ENCODE measurements around the gene PA2G4. TPM values are rescaled to one million over a fixed set of nuclear protein-coding genes. Genes with fewer than 3 reads are reported as not detected.

Gene PA2G4
- total and polyA plus RNA-seq, 2 donors (not counting 3 experiments of a cell fraction or from before 2014, with no cell fraction given) = 121 to 188 TPM

DNA sequence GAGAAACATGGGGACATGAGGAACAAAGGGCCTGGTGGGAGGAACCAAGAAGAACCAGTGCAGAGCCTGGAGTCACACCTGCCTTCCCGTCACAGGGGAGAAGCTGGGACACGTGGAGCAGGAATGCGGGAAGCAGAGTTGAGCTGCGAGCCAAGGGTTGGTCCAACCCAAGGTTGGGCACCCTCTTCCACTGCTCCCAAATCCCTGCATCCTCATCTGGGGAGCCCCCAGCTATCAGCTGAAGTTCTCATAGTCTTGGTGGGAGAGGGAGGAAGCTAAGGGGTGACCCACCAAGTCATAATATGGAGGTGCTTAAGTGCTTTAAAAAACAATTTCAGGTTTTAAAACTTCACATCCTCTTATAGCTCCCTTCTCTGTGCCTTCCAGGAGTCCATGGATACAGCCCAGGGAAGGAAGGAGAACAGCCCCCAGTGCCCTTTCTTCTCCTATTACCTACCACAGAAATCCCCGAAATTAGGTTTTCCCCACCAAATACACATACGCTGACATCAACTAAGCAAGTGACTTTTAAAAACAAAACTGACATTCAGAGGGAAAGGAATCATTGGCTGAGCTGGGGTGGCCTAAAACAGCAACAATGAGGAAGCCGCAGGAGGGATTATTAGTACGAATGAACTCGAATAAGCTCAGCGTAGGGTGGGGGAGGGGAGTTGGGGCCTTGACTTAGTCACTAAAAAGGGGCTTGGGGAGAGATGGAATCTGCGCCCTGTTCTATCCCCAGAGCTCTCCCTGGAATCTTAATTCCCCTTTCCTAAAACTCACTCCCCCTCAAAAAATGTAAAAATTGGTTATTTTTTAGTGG, 58.3 kb downstream of the PA2G4 start:
- intact Hi-C loops (cut with micrococcal nuclease) (no loop called here), dilution Hi-C loops (cut with MboI; ENCODE audit: extremely low pct_ligation_motif_present, low sequenced_read_pairs) (no loop called here)
- Histone ChIP-seq H3K4me3 (replicated peaks in 1 of 3; ENCODE audit: insufficient read depth in 1 of 3, low read depth in 1 of 3, low read length in 3 of 3) (no peak overlapping the region), H3K9ac (replicated peaks; ENCODE audit: extremely low read depth, insufficient read depth, low read length) (no peak overlapping the region), H3K9me3 (replicated peaks; ENCODE audit: control insufficient read depth, insufficient read depth, low read length) (no peaks in the 10 kb centered on the region), H3K4me1 (ENCODE audit: control insufficient read depth, extremely low read depth, insufficient read depth, low read length) (peaks cover 17% of the 10 kb centered on the region), H3K4me2 (ENCODE audit: insufficient read depth, low read length) (no peak overlapping the region), H3K36me3 (ENCODE audit: control insufficient read depth in 2 of 2, extremely low read depth in 1 of 2, insufficient read depth in 2 of 2, low read length in 2 of 2) (peaks cover 21 to 43% of the 10 kb centered on the region in 2 experiments), H2AFZ (ENCODE audit: low read depth, low read length) (no peak overlapping the region), H4K20me1 (replicated peaks; ENCODE audit: control insufficient read depth, extremely low read depth, insufficient read depth, low read length) (no peaks in the 10 kb centered on the region), H3K79me2 (ENCODE audit: control insufficient read depth, insufficient read depth, low read length) (peaks cover 33% of the 10 kb centered on the region), H3K27me3 (ENCODE audit: control insufficient read depth in 2 of 2, insufficient read depth in 2 of 2, low read length in 2 of 2) (no peaks in the 10 kb centered on the region), H3K9me1 (replicated peaks; ENCODE audit: control insufficient read depth, extremely low read depth, insufficient read depth, low read length) (no peaks in the 10 kb centered on the region), H3K27ac (ENCODE audit: insufficient read depth, low read depth, low read length) (no peak overlapping the region)
- ChIA-PET POLR2A (interaction anchor here (0.6 to 3.9 kb wide), 12 partner anchors 9 to 425 kb away, joined by 3 to 23 read pairs (median 4); partner anchors contain the start of genes ESYT1, SMARCC2 and ZC3H10), CTCF (interaction anchor here (0.9 to 3.3 kb wide), 6 partner anchors 13 to 44 kb away, joined by 3 to 16 read pairs (median 10); partner anchors contain the start of genes ESYT1, SMARCC2 and ZC3H10)
- FAIRE-seq (no peak), DNase-seq (ENCODE audit: low read depth, low spot score) (no peak)
- no TSS peak for BruUV-seq (replicated peaks)
- peak; percentile 75 for TF ChIP-seq POLR2AphosphoS5 (IDR thresholded peaks at IDR 0.05; ENCODE audit: insufficient read depth, low read depth, low read length)
- TF ChIP-seq EZH2 (IDR thresholded peaks at IDR 0.05; ENCODE audit: borderline replicate concordance, low read depth, low read length, severe bottlenecking) = no peak
- no peak for TF ChIP-seq MYC (IDR thresholded peaks at IDR 0.05; ENCODE audit: low read depth, low read length)
- TF ChIP-seq JUN (IDR thresholded peaks at IDR 0.05; ENCODE audit: borderline replicate concordance, insufficient read depth, insufficient read length, low read depth) = no peak
- no peak for TF ChIP-seq FOS (IDR thresholded peaks at IDR 0.05; ENCODE audit: borderline replicate concordance, insufficient read depth, low read length)
- peak; percentile 64 for TF ChIP-seq POLR2A (IDR thresholded peaks at IDR 0.05; ENCODE audit: low read depth, low read length)

Other genes with a start within 250 kb of the PA2G4 start
- 23.5 and 24.9 TPM in 2 replicates for gene PYM1, start 176.7 kb upstream of the PA2G4 start, total RNA-seq
- gene PYM1, start 176.7 kb upstream of the PA2G4 start, polyA plus RNA-seq = 16.8 and 18.7 TPM in 2 replicates
- gene DGKA, start 173.4 kb upstream of the PA2G4 start, total RNA-seq = 49.8 and 64.3 TPM in 2 replicates
- gene DGKA, start 173.4 kb upstream of the PA2G4 start, polyA plus RNA-seq = 48.6 and 53.2 TPM in 2 replicates
- 0.42 and 0.51 TPM in 2 replicates for gene PMEL, start 138.5 kb upstream of the PA2G4 start, total RNA-seq
- 0.99 and 2.0 TPM in 2 replicates for gene PMEL, start 138.5 kb upstream of the PA2G4 start, polyA plus RNA-seq
- 63.6 and 69.8 TPM in 2 replicates for gene CDK2, start 137.7 kb upstream of the PA2G4 start, total RNA-seq
- 46.7 and 52.2 TPM in 2 replicates for gene CDK2, start 137.7 kb upstream of the PA2G4 start, polyA plus RNA-seq
- 97.4 and 103 TPM in 2 replicates for gene RAB5B, start 130.5 kb upstream of the PA2G4 start, total RNA-seq
- gene RAB5B, start 130.5 kb upstream of the PA2G4 start, polyA plus RNA-seq = 98.8 and 105 TPM in 2 replicates
- 24.3 and 24.8 TPM in 2 replicates for gene SUOX, start 107.3 kb upstream of the PA2G4 start, total RNA-seq
- gene SUOX, start 107.3 kb upstream of the PA2G4 start, polyA plus RNA-seq = 29.1 and 31.4 TPM in 2 replicates
- gene IKZF4, start 83.5 kb upstream of the PA2G4 start, total RNA-seq = 3.5 and 5.4 TPM in 2 replicates
- 2.5 and 3.4 TPM in 2 replicates for gene IKZF4, start 83.5 kb upstream of the PA2G4 start, polyA plus RNA-seq
- gene RPS26, start 62.6 kb upstream of the PA2G4 start, total RNA-seq = 57.3 and 66.7 TPM in 2 replicates
- 1,837 and 1,847 TPM in 2 replicates for gene RPS26, start 62.6 kb upstream of the PA2G4 start, polyA plus RNA-seq
- gene ERBB3, start 24.4 kb upstream of the PA2G4 start, total RNA-seq = 0.11 TPM in 1 of 2 replicates, not detected in the other
- gene ERBB3, start 24.4 kb upstream of the PA2G4 start, polyA plus RNA-seq = 0.08 and 1.5 TPM in 2 replicates
- gene RPL41, start 12.1 kb downstream of the PA2G4 start, total RNA-seq = 3,212 and 3,428 TPM in 2 replicates
- 9,033 and 9,990 TPM in 2 replicates for gene RPL41, start 12.1 kb downstream of the PA2G4 start, polyA plus RNA-seq
- gene ZC3H10, start 13.7 kb downstream of the PA2G4 start, total RNA-seq = 8.7 and 10.1 TPM in 2 replicates
- gene ZC3H10, start 13.7 kb downstream of the PA2G4 start, polyA plus RNA-seq = 2.6 and 3.0 TPM in 2 replicates
- gene ESYT1, start 23.7 kb downstream of the PA2G4 start, total RNA-seq = 133 and 161 TPM in 2 replicates
- gene ESYT1, start 23.7 kb downstream of the PA2G4 start, polyA plus RNA-seq = 233 and 234 TPM in 2 replicates
- gene MYL6B, start 48.0 kb downstream of the PA2G4 start, total RNA-seq = 135 and 137 TPM in 2 replicates
- gene MYL6B, start 48.0 kb downstream of the PA2G4 start, polyA plus RNA-seq = 130 and 185 TPM in 2 replicates
- 2,364 and 2,543 TPM in 2 replicates for gene MYL6, start 53.8 kb downstream of the PA2G4 start, total RNA-seq
- 6,581 and 8,470 TPM in 2 replicates for gene MYL6, start 53.8 kb downstream of the PA2G4 start, polyA plus RNA-seq
- gene SMARCC2, start 84.9 kb downstream of the PA2G4 start, total RNA-seq = 117 and 121 TPM in 2 replicates
- 51.1 and 51.9 TPM in 2 replicates for gene SMARCC2, start 84.9 kb downstream of the PA2G4 start, polyA plus RNA-seq
- 80.1 and 88.3 TPM in 2 replicates for gene RNF41, start 117.4 kb downstream of the PA2G4 start, total RNA-seq
- gene RNF41, start 117.4 kb downstream of the PA2G4 start, polyA plus RNA-seq = 203 and 241 TPM in 2 replicates
- 41.0 and 42.4 TPM in 2 replicates for gene NABP2, start 119.8 kb downstream of the PA2G4 start, total RNA-seq
- 55.3 and 59.7 TPM in 2 replicates for gene NABP2, start 119.8 kb downstream of the PA2G4 start, polyA plus RNA-seq
- not detected in 2 replicates for gene SLC39A5, start 125.5 kb downstream of the PA2G4 start, total RNA-seq
- gene SLC39A5, start 125.5 kb downstream of the PA2G4 start, polyA plus RNA-seq = 0.10 and 0.11 TPM in 2 replicates
- gene ANKRD52, start 153.8 kb downstream of the PA2G4 start, total RNA-seq = 62.0 and 66.3 TPM in 2 replicates
- gene ANKRD52, start 153.8 kb downstream of the PA2G4 start, polyA plus RNA-seq = 28.6 and 30.8 TPM in 2 replicates
- gene COQ10A, start 162.4 kb downstream of the PA2G4 start, total RNA-seq = 14.7 and 15.3 TPM in 2 replicates
- gene COQ10A, start 162.4 kb downstream of the PA2G4 start, polyA plus RNA-seq = 30.2 and 32.4 TPM in 2 replicates
- 296 and 312 TPM in 2 replicates for gene CS, start 195.8 kb downstream of the PA2G4 start, total RNA-seq
- gene CS, start 195.8 kb downstream of the PA2G4 start, polyA plus RNA-seq = 115 and 129 TPM in 2 replicates
- gene CNPY2, start 211.4 kb downstream of the PA2G4 start, total RNA-seq = 166 and 183 TPM in 2 replicates
- gene CNPY2, start 211.4 kb downstream of the PA2G4 start, polyA plus RNA-seq = 205 and 256 TPM in 2 replicates
- 21.5 and 24.4 TPM in 2 replicates for gene PAN2, start 229.4 kb downstream of the PA2G4 start, total RNA-seq
- gene PAN2, start 229.4 kb downstream of the PA2G4 start, polyA plus RNA-seq = 21.0 and 21.9 TPM in 2 replicates
- gene IL23A, start 234.3 kb downstream of the PA2G4 start, total RNA-seq = not detected in 2 replicates
- gene IL23A, start 234.3 kb downstream of the PA2G4 start, polyA plus RNA-seq = 0.12 TPM in 1 of 2 replicates, not detected in the other